Natural killer cell (primary cell): ENCODE data around the gene BCR. TPM values are rescaled to one million over a fixed set of nuclear protein-coding genes. Genes with fewer than 3 reads are reported as not detected.

Source experiments
- ATAC-seq, 3 donors: fragments of 150-1000 bp in 2 of 3; fragments of 200-7000 bp in 1 of 3; cut with Tn5 transposase; 1 replicate in 1 of 3; 2 replicates in 2 of 3; pipeline ENCODE4 v1.10.0; 2021; ENCODE audit warnings: mild to moderate bottlenecking in 2 of 3, moderate library complexity in 2 of 3
- DNase-seq, 2 donors: peaks; one replicate each; pipeline versions ENCODE4 v3.0.0 to v3.0.0-alpha.2; 2013 to 2021; ENCODE audit warnings: mixed read lengths in 1 of 2
- H3K27ac ChIP-seq: one replicate; pipeline ENCODE4 v1.5.1; 2013; ENCODE audit warnings: mild to moderate bottlenecking, low read length
- H3K27me3 ChIP-seq: one replicate; pipeline ENCODE4 v1.6.1; 2013; ENCODE audit warnings: low read length; ENCODE audit not compliant: control insufficient read depth, insufficient read depth
- H3K36me3 ChIP-seq: one replicate; pipeline ENCODE4 v1.6.1; 2013; ENCODE audit warnings: low read length; ENCODE audit not compliant: control insufficient read depth, insufficient read depth
- H3K4me1 ChIP-seq: one replicate; pipeline ENCODE4 v1.6.1; 2013; ENCODE audit warnings: low read length; ENCODE audit not compliant: control insufficient read depth, insufficient read depth
- H3K4me3 ChIP-seq: one replicate; pipeline ENCODE4 v1.5.1; 2013; ENCODE audit warnings: low read length
- H3K9me3 ChIP-seq: one replicate; pipeline ENCODE4 v1.6.1; 2013; ENCODE audit warnings: low read length; ENCODE audit not compliant: control insufficient read depth, insufficient read depth
- H3K27ac Mint-ChIP-seq, 2 donors: one replicate each; pipeline ENCODE4 v1.8.0; 2022; ENCODE audit warnings: mild to moderate bottlenecking in 2 of 2, mixed read lengths in 2 of 2, moderate library complexity in 1 of 2
- H3K27me3 Mint-ChIP-seq, 2 donors: one replicate each; pipeline ENCODE4 v1.8.0; 2022; ENCODE audit warnings: low read depth in 2 of 2, mixed read lengths in 2 of 2
- H3K36me3 Mint-ChIP-seq: one replicate; pipeline ENCODE4 v1.8.0; 2022; ENCODE audit warnings: mixed read lengths
- H3K4me1 Mint-ChIP-seq, 2 donors: one replicate each; pipeline ENCODE4 v1.8.0; 2022; ENCODE audit warnings: mixed read lengths in 2 of 2
- H3K4me3 Mint-ChIP-seq: one replicate; pipeline ENCODE4 v1.8.0; 2022; ENCODE audit warnings: mild to moderate bottlenecking, moderate library complexity, mixed read lengths
- H3K9me3 Mint-ChIP-seq, 2 donors: one replicate each; pipeline ENCODE4 v1.8.0; 2022; ENCODE audit warnings: mixed read lengths in 2 of 2
- CTCF ChIP-seq: fragments of 200-600 bp; IDR thresholded peaks from one replicate; pipeline ENCODE4 v1.8.0; 2022; ENCODE audit warnings: antibody characterized with exemption
- WGBS: methylation state at CpG from one replicate; pipeline ENCODE4 v1.1.7; 2013; ENCODE audit warnings: missing lambda C conversion rate; ENCODE audit not compliant: insufficient coverage; 5-methylcytosine and 5-hydroxymethylcytosine counted together
- intact Hi-C: fragments of 100-400 bp; cut with micrococcal nuclease; formaldehyde crosslinking; loops from one replicate; pipeline ENCODE4 v1.14.2; 2022
- total RNA-seq, 4 donors: library from RNA; stranded (reverse); fragments of 120-200 nt in 1 of 4; gene quantifications; one replicate each; pipeline versions ENCODE4 v1.2.3 to v1.2.4, GENCODE V29; 2013 to 2022

Gene BCR
- total RNA-seq, 3 donors from 2014 or later (not counting 1 experiment from before 2014, with no cell fraction given), result 166 to 186 (median 167) TPM

- peaks cover 97 to 99% of the 10 kb centered on the region in 2 donors for H3K4me1 Mint-ChIP-seq
- ATAC-seq (no peak), DNase-seq (no peak)
- no peaks in the 10 kb centered on the region for H3K27me3 ChIP-seq
- H3K36me3 Mint-ChIP-seq, result peaks cover 2% of the 10 kb centered on the region
- H3K4me3 Mint-ChIP-seq, result peak overlapping the region; percentile 43
- no peak overlapping the region for H3K4me3 ChIP-seq
- 94% methylated on average over 3 of the region's 4 CpGs for WGBS
- intact Hi-C loops, result no loop called here
- H3K27me3 Mint-ChIP-seq, result no peaks in the 10 kb centered on the region
- no peak for TF ChIP-seq CTCF
- H3K9me3 ChIP-seq, result no peaks in the 10 kb centered on the region
- H3K27ac ChIP-seq, result no peak overlapping the region
- H3K27ac Mint-ChIP-seq, result peak overlapping the region; percentile 85 to 96
- H3K4me1 ChIP-seq, result peaks cover 92% of the 10 kb centered on the region
- H3K9me3 Mint-ChIP-seq, result no peaks in the 10 kb centered on the region
- H3K36me3 ChIP-seq, result no peaks in the 10 kb centered on the region
These were observed 42.7 kb downstream of the BCR start for GRCh38 chr22:23222793-23223568.

- H3K27me3 Mint-ChIP-seq, result no peaks in the 10 kb centered on the region
- WGBS, result 74% methylated on average over 12 of the region's 12 CpGs
- intact Hi-C loops, result no loop called here
- no peak for ATAC-seq
- H3K27ac ChIP-seq, result no peak overlapping the region
- H3K36me3 Mint-ChIP-seq, result peaks cover 10% of the 10 kb centered on the region
- peak overlapping the region; percentile 47 for H3K4me3 Mint-ChIP-seq
- no peaks in the 10 kb centered on the region for H3K36me3 ChIP-seq
- H3K9me3 Mint-ChIP-seq, result peaks cover 2 to 3% of the 10 kb centered on the region in 2 donors
- H3K4me3 ChIP-seq, result no peak overlapping the region
- H3K4me1 Mint-ChIP-seq, result peaks cover 91 to 94% of the 10 kb centered on the region in 2 donors
- peak overlapping the region; percentile 85 to 96 for H3K27ac Mint-ChIP-seq
- no peaks in the 10 kb centered on the region for H3K27me3 ChIP-seq
- no peak for TF ChIP-seq CTCF
- no peaks in the 10 kb centered on the region for H3K9me3 ChIP-seq
- DNase-seq, result no peak
- peaks cover 84% of the 10 kb centered on the region for H3K4me1 ChIP-seq
These were observed 43.4 kb downstream of the BCR start for GRCh38 chr22:23223569-23224317.

- TF ChIP-seq CTCF, result no peak
- DNase-seq (no peak), ATAC-seq (no peak)
- H3K9me3 ChIP-seq, result no peaks in the 10 kb centered on the region
- Mint-ChIP-seq H3K9me3 (peaks cover 5 to 6% of the 10 kb centered on the region in 2 donors), H3K27me3 (no peaks in the 10 kb centered on the region), H3K36me3 (peaks cover 17% of the 10 kb centered on the region), H3K4me1 (peaks cover 84 to 88% of the 10 kb centered on the region in 2 donors), H3K27ac (peak overlapping the region; percentile 85 to 96), H3K4me3 (peak overlapping the region; percentile 87)
- intact Hi-C loops, result no loop called here
- 95% methylated on average over 6 of the region's 7 CpGs for WGBS
- H3K27me3 ChIP-seq, result no peaks in the 10 kb centered on the region
- H3K36me3 ChIP-seq, result no peaks in the 10 kb centered on the region
- no peak overlapping the region for H3K4me3 ChIP-seq
- H3K4me1 ChIP-seq, result peaks cover 73% of the 10 kb centered on the region
- no peak overlapping the region for H3K27ac ChIP-seq
These were observed 44.5 kb downstream of the BCR start for GRCh38 chr22:23224846-23225245.
